Measurements from ENCODE around the gene ACP2. TPM values are rescaled to one million over a fixed set of nuclear protein-coding genes. Genes with fewer than 3 reads are reported as not detected.
A peak's percentile ranks its signal among the peaks of the same experiment; 100 is the strongest.
"Not testable (repeated sequence)": the region's sequence is repeated elsewhere in the genome, so short reads cannot be mapped to it uniquely, and the experiment has no call there.

Gene ACP2
- polyA plus RNA-seq, 10 donors: 17.0 to 30.9 (median 24.6) TPM

GRCh38 chr11:47243454-47243853 is 5.2 kb downstream of the ACP2 start:
- DNase-seq: no peak

GRCh38 chr11:47242596-47243192 is 5.9 kb downstream of the ACP2 start:
- DNase-seq: no peak

GRCh38 chr11:47241841-47242301 is 6.7 kb downstream of the ACP2 start:
- DNase-seq: no peak

GRCh38 chr11:47239852-47240251 is 8.8 kb downstream of the ACP2 start:
- no peak for DNase-seq

- no peak for DNase-seq
Observed at GRCh38 chr11:47236482-47236881, 12.1 kb downstream of the ACP2 start.

GRCh38 chr11:47235163-47235562 is 13.5 kb downstream of the ACP2 start:
- DNase-seq: no peak

GRCh38 chr11:47234669-47235100 is 13.9 kb downstream of the ACP2 start:
- DNase-seq: peak in 1 of 3 donors; percentile 36

- DNase-seq: peak in 2 of 3 donors; percentile 46 to 71
Observed at GRCh38 chr11:47233989-47234668, 14.5 kb downstream of the ACP2 start.

- DNase-seq: no peak
Observed at GRCh38 chr11:47233051-47233450, 15.6 kb downstream of the ACP2 start.

GRCh38 chr11:47229161-47229560 is 19.5 kb downstream of the ACP2 start:
- no peak for DNase-seq

GRCh38 chr11:47225552-47226400 is 22.8 kb downstream of the ACP2 start:
- DNase-seq: no peak

- no peak for DNase-seq
Observed at GRCh38 chr11:47222696-47223095, 25.9 kb downstream of the ACP2 start.

- peak in 1 of 3 donors; percentile 9 for DNase-seq
Observed at GRCh38 chr11:47220401-47220821, 28.2 kb downstream of the ACP2 start.

GRCh38 chr11:47216121-47216798 is 32.4 kb downstream of the ACP2 start:
- DNase-seq: peak; percentile 73 to 87 (median 74)

GRCh38 chr11:47215366-47215910 is 33.2 kb downstream of the ACP2 start:
- peak in 1 of 3 donors; percentile 13 for DNase-seq

- peak; percentile 79 to 91 (median 82) for DNase-seq
Observed at GRCh38 chr11:47213950-47214565, 34.6 kb downstream of the ACP2 start.

GRCh38 chr11:47212938-47213337 is 35.7 kb downstream of the ACP2 start:
- no peak for DNase-seq

- DNase-seq: no peak
Observed at GRCh38 chr11:47208628-47209027, 40.0 kb downstream of the ACP2 start.

- DNase-seq: not testable (repeated sequence)
Observed at GRCh38 chr11:47208008-47208552, 40.5 kb downstream of the ACP2 start.

- no peak for DNase-seq
Observed at GRCh38 chr11:47207459-47207858, 41.2 kb downstream of the ACP2 start.

GRCh38 chr11:47206577-47206976 is 42.0 kb downstream of the ACP2 start:
- not testable (repeated sequence) for DNase-seq
